Thoracic aorta (tissue), 2 donors: ENCODE results near the gene SYTL5. TPM values are rescaled to one million over a fixed set of nuclear protein-coding genes. Genes with fewer than 3 reads are reported as not detected.

Source experiments
- ATAC-seq: fragments of 150-250 bp; one replicate; pipeline ENCODE4 v1.8.0; 2017; ENCODE audit warnings: low read depth; ENCODE audit not compliant: insufficient number of reproducible peaks, low FRiP score
- DNase-seq: peaks from one replicate; pipeline ENCODE4 v3.0.0-alpha.2; 2020; ENCODE audit warnings: low spot score
- H3K27ac ChIP-seq, 2 donors: fragments of 200-600 bp; sonication (generic); 1 replicate in 1 of 2; 2 replicates in 1 of 2; pipeline ENCODE4 v1.5.1; 2016; ENCODE audit warnings: mild to moderate bottlenecking in 2 of 2, moderate library complexity in 2 of 2
- H3K27me3 ChIP-seq: fragments of 200-600 bp; sonication (generic); replicated peaks from 2 replicates; pipeline ENCODE4 v1.6.0; 2016; ENCODE audit warnings: mild to moderate bottlenecking; ENCODE audit not compliant: insufficient read depth
- H3K36me3 ChIP-seq: fragments of 200-600 bp; sonication (generic); one replicate; pipeline ENCODE4 v1.5.1; 2016
- H3K4me1 ChIP-seq, 2 donors: fragments of 200-600 bp; sonication (generic); 1 replicate in 1 of 2; 2 replicates in 1 of 2; pipeline versions ENCODE4 v1.5.1 to v1.6.0; 2016; ENCODE audit warnings: low read depth in 2 of 2, mild to moderate bottlenecking in 1 of 2; ENCODE audit not compliant: control insufficient read depth in 1 of 2
- H3K4me3 ChIP-seq: fragments of 200-600 bp; sonication (generic); 2 replicates; pipeline ENCODE4 v1.5.1; 2016; ENCODE audit warnings: mild to moderate bottlenecking
- H3K9me3 ChIP-seq: fragments of 200-600 bp; sonication (generic); 2 replicates; pipeline ENCODE4 v1.5.1; 2016
- total RNA-seq, 2 donors: library from RNA; depleted of rRNA; stranded (reverse); fragments of >200 nt; gene quantifications; one replicate each; pipeline versions ENCODE4 v1.1.0 to v1.2.3, GENCODE V29; 2016
- TF ChIP-seq, protein P1 (sequence below): fragments of 200-600 bp; sonication (generic); IDR thresholded peaks from one replicate; pipeline ENCODE4 v1.5.1; 2019; ENCODE audit warnings: antibody characterized with exemption

Gene SYTL5
- total RNA-seq, 2 donors from 2014 or later: not detected

DNA sequence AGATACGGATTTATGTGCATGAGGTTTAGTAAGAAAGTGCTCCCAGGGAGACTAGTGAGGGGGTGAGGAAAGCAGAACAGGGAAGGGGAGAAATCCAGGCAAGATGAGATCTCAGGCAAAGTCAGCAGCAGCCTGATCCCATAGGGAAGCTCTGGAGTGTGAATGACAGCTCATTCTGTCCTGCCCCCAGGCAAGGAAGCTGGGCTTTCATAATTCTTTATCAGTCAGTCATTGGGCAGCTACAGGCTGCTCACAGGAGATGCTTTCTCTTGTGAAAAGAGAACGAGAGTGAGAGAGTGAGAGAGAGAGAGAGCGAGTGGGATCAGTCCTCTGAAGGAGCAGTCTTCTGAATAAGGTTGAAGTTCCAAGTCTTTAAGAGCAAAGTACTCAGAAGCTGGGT, 166.2 kb downstream of the SYTL5 start:
- Histone ChIP-seq H3K4me3 (no peak overlapping the region), H3K27ac (no peak overlapping the region), H3K9me3 (no peaks in the 10 kb centered on the region), H3K4me1 (no peaks in the 10 kb centered on the region), H3K27me3 (no peaks in the 10 kb centered on the region), H3K36me3 (no peaks in the 10 kb centered on the region)
- TF ChIP-seq, protein P1, sequence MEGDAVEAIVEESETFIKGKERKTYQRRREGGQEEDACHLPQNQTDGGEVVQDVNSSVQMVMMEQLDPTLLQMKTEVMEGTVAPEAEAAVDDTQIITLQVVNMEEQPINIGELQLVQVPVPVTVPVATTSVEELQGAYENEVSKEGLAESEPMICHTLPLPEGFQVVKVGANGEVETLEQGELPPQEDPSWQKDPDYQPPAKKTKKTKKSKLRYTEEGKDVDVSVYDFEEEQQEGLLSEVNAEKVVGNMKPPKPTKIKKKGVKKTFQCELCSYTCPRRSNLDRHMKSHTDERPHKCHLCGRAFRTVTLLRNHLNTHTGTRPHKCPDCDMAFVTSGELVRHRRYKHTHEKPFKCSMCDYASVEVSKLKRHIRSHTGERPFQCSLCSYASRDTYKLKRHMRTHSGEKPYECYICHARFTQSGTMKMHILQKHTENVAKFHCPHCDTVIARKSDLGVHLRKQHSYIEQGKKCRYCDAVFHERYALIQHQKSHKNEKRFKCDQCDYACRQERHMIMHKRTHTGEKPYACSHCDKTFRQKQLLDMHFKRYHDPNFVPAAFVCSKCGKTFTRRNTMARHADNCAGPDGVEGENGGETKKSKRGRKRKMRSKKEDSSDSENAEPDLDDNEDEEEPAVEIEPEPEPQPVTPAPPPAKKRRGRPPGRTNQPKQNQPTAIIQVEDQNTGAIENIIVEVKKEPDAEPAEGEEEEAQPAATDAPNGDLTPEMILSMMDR: no peak
- DNase-seq: no peak
- ATAC-seq: no peak

DNA sequence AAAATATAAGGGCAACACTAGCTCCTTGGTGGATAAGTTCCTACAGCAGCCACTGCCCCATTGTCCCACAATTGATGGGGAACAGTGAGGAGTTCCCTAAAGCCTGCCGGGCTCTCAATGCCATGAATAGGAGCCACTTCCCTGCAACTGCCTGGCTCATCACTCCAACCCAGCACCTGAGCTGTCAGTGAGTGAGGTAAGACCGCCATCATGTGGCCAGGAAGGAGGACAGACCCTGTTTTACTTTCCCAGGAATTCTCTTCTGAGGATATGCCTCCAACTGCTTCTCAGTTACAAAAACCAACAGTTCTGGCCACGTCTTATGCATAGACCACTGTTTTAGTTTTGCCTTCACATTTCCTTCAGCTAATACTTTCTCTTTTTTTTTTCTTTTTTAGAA, 168.8 kb downstream of the SYTL5 start:
- no peaks in the 10 kb centered on the region for H3K9me3 ChIP-seq
- no peaks in the 10 kb centered on the region for H3K4me1 ChIP-seq
- H3K36me3 ChIP-seq: no peaks in the 10 kb centered on the region
- ATAC-seq (no peak), DNase-seq (no peak)
- no peak overlapping the region for H3K27ac ChIP-seq
- H3K27me3 ChIP-seq: no peaks in the 10 kb centered on the region
- H3K4me3 ChIP-seq: no peak overlapping the region
- TF ChIP-seq, protein P1: no peak

DNA sequence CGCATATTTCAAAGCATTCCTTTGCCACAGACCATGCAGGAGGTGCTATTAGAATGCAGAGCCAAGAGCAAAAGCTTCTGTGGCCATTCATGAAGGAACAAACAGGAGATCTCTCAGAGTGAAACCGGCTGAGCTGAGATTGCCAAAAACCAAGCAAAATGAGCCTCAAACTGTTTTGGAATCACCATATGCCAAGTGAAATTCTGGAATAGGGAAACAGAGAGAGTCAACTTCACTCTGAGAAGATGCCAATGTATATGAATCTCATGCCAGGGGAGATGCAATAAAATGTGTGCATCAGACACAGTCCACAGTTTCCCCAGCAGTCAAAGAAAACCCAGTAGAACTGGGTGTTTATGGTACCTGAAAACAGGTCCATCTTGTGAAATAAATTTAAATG, 172.0 kb downstream of the SYTL5 start:
- H3K36me3 ChIP-seq: no peaks in the 10 kb centered on the region
- H3K27ac ChIP-seq: no peak overlapping the region
- no peaks in the 10 kb centered on the region for H3K27me3 ChIP-seq
- no peaks in the 10 kb centered on the region for H3K4me1 ChIP-seq
- H3K4me3 ChIP-seq: no peak overlapping the region
- H3K9me3 ChIP-seq: no peaks in the 10 kb centered on the region
- no peak for DNase-seq
- TF ChIP-seq, protein P1: no peak
- no peak for ATAC-seq

Other genes with a start within 250 kb of the SYTL5 start
- 10 to 100 TPM; 38.7 to 39.9 TPM for gene CYBB, start 226.5 kb upstream of the SYTL5 start, total RNA-seq
- 10 to 100 TPM; 50.4 to 52.9 TPM for gene DYNLT3, start 159.0 kb upstream of the SYTL5 start, total RNA-seq
- gene SRPX, start 214.3 kb downstream of the SYTL5 start, total RNA-seq: 10 to 100 TPM; 54.5 to 65.9 TPM